ENCODE measurements around the gene LY6G6F.

GRCh38 chr6:31723245-31723979 is 16.7 kb downstream of the LY6G6F start, which contains the start of gene MPIG6B:
- TF ChIP-seq MYC (IDR thresholded peaks at IDR 0.05; ENCODE audit: borderline replicate concordance, low read length) (no peak), CTCF (IDR thresholded peaks at IDR 0.05) (no peak)
